GM12878 (cell line): Measurements from ENCODE around the gene CCT6B. TPM values are rescaled to one million over a fixed set of nuclear protein-coding genes. Genes with fewer than 3 reads are reported as not detected.

ENCODE experiments used
- ATAC-seq: fragments of 200-7000 bp; cut with Tn5 transposase; 3 replicates; pipeline ENCODE4 v1.9.1; 2020; ENCODE audit warnings: mild to moderate bottlenecking, moderate library complexity
- BruUV-seq: library from RNA; stranded (reverse); fragments of 400-500 nt; replicated peaks from 2 replicates; lab custom pipeline; 2021; lab: Mats Ljungman, UMichigan
- CTCF ChIA-PET: fragments of 300-600 bp; sonication (Branson Sonifier 250); formaldehyde crosslinking; extraction: SDS; loops from one replicate; lab custom pipeline; 2021; ENCODE audit warnings: inconsistent platforms; lab: Yijun Ruan, JAX
- POLR2A ChIA-PET: fragments of 350-600 bp; formaldehyde crosslinking; extraction: SDS; loops from one replicate; lab custom pipeline; 2021; ENCODE audit warnings: inconsistent platforms; lab: Charles Lee
- RAD21 ChIA-PET: fragments of 300-600 bp; sonication (Branson Sonifier 250); formaldehyde crosslinking; loops from one replicate; lab custom pipeline; 2023; ENCODE audit warnings: antibody characterized with exemption; ENCODE audit not compliant: unreplicated experiment; lab: Charles Lee
- SMC1A ChIA-PET: fragments of 300-600 bp; sonication (Branson Sonifier 250); formaldehyde crosslinking; loops from one replicate; lab custom pipeline; 2023; ENCODE audit not compliant: unreplicated experiment, uncharacterized antibody; lab: Charles Lee
- DNase-seq: peaks from one replicate; pipeline ENCODE4 v3.0.0-alpha.2; 2011; ENCODE audit warnings: low read depth, low spot score
- FAIRE-seq: peaks from 3 replicates; lab custom pipeline; 2011; peaks lifted over from hg19 to GRCh38; lab: Jason Lieb, UNC
- H2AFZ ChIP-seq: 2 replicates; pipeline ENCODE4 v1.6.0; 2011; ENCODE audit warnings: low read depth, low read length, control low read depth; ENCODE audit not compliant: control insufficient read depth
- H3K27ac ChIP-seq: 2 replicates; pipeline ENCODE4 v1.5.1; 2011; ENCODE audit warnings: control low read depth; ENCODE audit not compliant: control insufficient read depth, insufficient read depth
- H3K27me3 ChIP-seq, 2 experiments: replicated peaks in 1 of 2; 2 replicates each; pipeline versions ENCODE4 v1.6.0 to v1.6.1; 2011; ENCODE audit warnings: low read length in 1 of 2; ENCODE audit not compliant: control insufficient read depth in 2 of 2, insufficient read depth in 2 of 2
- H3K36me3 ChIP-seq, 2 experiments: 2 replicates each; pipeline ENCODE4 v1.5.1; 2011; ENCODE audit warnings: low read length in 1 of 2; ENCODE audit not compliant: control insufficient read depth in 2 of 2, insufficient read depth in 2 of 2
- H3K4me1 ChIP-seq: 2 replicates; pipeline ENCODE4 v1.6.1; 2011; ENCODE audit warnings: mild to moderate bottlenecking, low read length, moderate library complexity, mixed read lengths; ENCODE audit not compliant: control insufficient read depth, insufficient read depth
- H3K4me2 ChIP-seq: 2 replicates; pipeline ENCODE4 v1.6.0; 2011; ENCODE audit warnings: control low read depth; ENCODE audit not compliant: control insufficient read depth, insufficient read depth
- H3K4me3 ChIP-seq: fragments of 200-600 bp; sonication (generic); 2 replicates; pipeline ENCODE4 v1.5.1; 2016
- H3K79me2 ChIP-seq: 2 replicates; pipeline ENCODE4 v1.6.0; 2011; ENCODE audit warnings: low read length; ENCODE audit not compliant: control insufficient read depth, insufficient read depth
- H3K9ac ChIP-seq: 2 replicates; pipeline ENCODE4 v1.8.0; 2011; ENCODE audit warnings: low read length, control low read depth, mixed read lengths; ENCODE audit not compliant: control insufficient read depth, insufficient read depth
- H3K9me3 ChIP-seq: replicated peaks from 3 replicates; pipeline ENCODE4 v1.5.1; 2011; ENCODE audit warnings: mild to moderate bottlenecking, low read length; ENCODE audit not compliant: control insufficient read depth, insufficient read depth
- H4K20me1 ChIP-seq: 2 replicates; pipeline ENCODE4 v1.6.0; 2011; ENCODE audit not compliant: control insufficient read depth, insufficient read depth
- FOS ChIP-seq: IDR thresholded peaks from 3 replicates; pipeline ENCODE4 v1.6.1; 2011; ENCODE audit warnings: borderline replicate concordance; ENCODE audit not compliant: insufficient read length; ENCODE audit errors: extremely low read depth
- IRF4 ChIP-seq: IDR thresholded peaks from 2 replicates; pipeline ENCODE4 v1.6.1; 2011; ENCODE audit warnings: low read depth, low read length
- NR2C1 ChIP-seq: fragments of 450-650 bp; IDR thresholded peaks from 2 replicates; pipeline ENCODE4 v1.6.1; 2017; ENCODE audit warnings: antibody characterized with exemption, mild to moderate bottlenecking, moderate library complexity
- TAF1 ChIP-seq: IDR thresholded peaks from 2 replicates; pipeline ENCODE4 v1.6.1; 2011; ENCODE audit warnings: mild to moderate bottlenecking, low read depth, low read length, borderline replicate concordance
- TCF7 ChIP-seq: IDR thresholded peaks from 2 replicates; pipeline ENCODE4 v1.6.1; 2014; ENCODE audit warnings: antibody characterized with exemption, borderline replicate concordance
- WGBS: methylation state at CpG from one replicate; pipeline ENCODE4 v1.1.6; 2016; ENCODE audit warnings: low lambda C conversion rate; ENCODE audit not compliant: insufficient replicate concordance, insufficient coverage; ENCODE audit errors: missing lambda C conversion rate; 5-methylcytosine and 5-hydroxymethylcytosine counted together
- in situ Hi-C: fragments of 300-500 bp; cut with MboI; formaldehyde crosslinking; loops from 9 replicates; pipeline ENCODE4 v1.14.3; 2018; ENCODE audit warnings: mixed read lengths
- intact Hi-C: fragments of 100-400 bp; cut with micrococcal nuclease; formaldehyde crosslinking; loops from one replicate; pipeline ENCODE4 v1.14.2; 2022; ENCODE audit not compliant: unreplicated experiment
- polyA plus RNA-seq, 11 experiments: library from polyadenylated mRNA; depleted of rRNA in 4 of 11; unstranded in 6 of 11; stranded (reverse) in 5 of 11; fragments of >200 nt; fragmentation: Nextera tagmentation in 4 of 11; fragmentation: Illumina TruSeq in 1 of 11; extraction: Ambion mirVana in 4 of 11; extraction: Trizol in 1 of 11; gene quantifications; 1 replicate in 1 of 11; 2 replicates in 10 of 11; pipeline versions ENCODE4 v1.2.1 to v1.2.3, GENCODE V29; 2011 to 2016; ENCODE audit warnings: inconsistent platforms in 2 of 11, missing spikeins in 2 of 11, low read depth in 1 of 11
- total RNA-seq, 4 experiments: library from RNA; depleted of rRNA in 3 of 4; stranded (reverse); fragments of >200 nt in 3 of 4; fragmentation: Illumina TruSeq in 1 of 4; extraction: Trizol in 1 of 4; gene quantifications; 2 replicates each; pipeline versions ENCODE4 v1.2.1 to v1.2.3, GENCODE V29; 2013 to 2021
- TF ChIP-seq, protein P1 (sequence below): fragments of 450-650 bp; formaldehyde crosslinking; IDR thresholded peaks from 2 replicates; pipeline ENCODE4 v1.4.0; 2022; ENCODE audit warnings: mild to moderate bottlenecking, moderate library complexity
- TF ChIP-seq, protein P2 (sequence below), 3 experiments: IDR thresholded peaks in 2 of 3; conservative IDR thresholded peaks in 1 of 3; 2 replicates each; pipeline ENCODE4 v1.5.1; 2011; ENCODE audit warnings: low read depth in 3 of 3, low read length in 3 of 3, mild to moderate bottlenecking in 3 of 3, control low read depth in 2 of 3, moderate library complexity in 2 of 3, inconsistent platforms in 1 of 3, mixed read lengths in 1 of 3; ENCODE audit not compliant: control insufficient read depth in 2 of 3, insufficient read depth in 1 of 3; ENCODE audit errors: extremely low read depth in 1 of 3
- TF ChIP-seq, protein P3 (sequence below): fragments of 450-650 bp; IDR thresholded peaks from 2 replicates; pipeline ENCODE4 v1.6.1; 2016; ENCODE audit warnings: mild to moderate bottlenecking, moderate library complexity, borderline replicate concordance
- TF ChIP-seq, protein P4 (sequence below): IDR thresholded peaks from 2 replicates; pipeline ENCODE4 v1.6.1; 2011; ENCODE audit warnings: mild to moderate bottlenecking, low read depth, low read length, moderate library complexity; ENCODE audit not compliant: insufficient replicate concordance

CCT6B gene
- total and polyA plus RNA-seq, 10 of the 15 experiments (the other 5 are each of a cell fraction or from before 2014, with no cell fraction given), result 1.6 to 6.1 (median 2.6) TPM

DNA sequence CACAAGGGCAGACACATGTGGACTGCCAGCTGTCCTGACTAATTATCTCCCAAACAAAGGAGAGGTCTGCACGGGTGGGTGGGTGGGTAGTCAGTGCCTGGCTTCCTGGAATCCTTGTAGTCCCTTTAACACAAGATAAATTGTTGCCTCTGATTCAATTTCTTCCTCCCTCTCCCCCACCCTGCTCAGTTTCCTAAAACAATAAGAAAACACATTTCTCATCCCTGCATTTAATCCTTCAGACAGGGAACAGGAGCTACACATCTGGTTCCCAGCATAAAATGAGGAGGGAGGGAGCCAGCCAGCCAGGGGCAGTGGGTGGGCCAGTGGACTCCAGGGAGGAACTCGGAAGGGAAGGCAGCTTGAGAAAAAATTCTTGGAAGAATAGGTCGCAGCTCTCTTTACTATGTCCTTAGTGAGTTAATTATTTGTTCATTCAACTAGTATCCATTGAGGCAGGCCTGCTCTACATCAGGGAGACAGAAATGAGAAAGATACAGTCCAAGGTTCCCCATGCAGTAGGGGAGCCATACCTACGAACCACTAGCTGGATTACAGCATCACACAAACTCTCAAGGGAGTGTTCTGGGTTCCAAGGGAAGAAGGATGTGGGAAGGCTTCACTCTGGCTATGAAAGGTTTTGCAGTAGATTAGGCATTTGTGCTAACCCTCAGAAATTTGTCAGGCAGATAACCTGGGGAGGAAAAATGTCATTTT is 58.3 kb downstream of the CCT6B start:
- Histone ChIP-seq H3K4me1 (no peaks in the 10 kb centered on the region), H4K20me1 (no peaks in the 10 kb centered on the region), H3K9ac (no peak overlapping the region), H3K4me3 (no peak overlapping the region), H2AFZ (no peak overlapping the region), H3K79me2 (no peaks in the 10 kb centered on the region), H3K36me3 (no peaks in the 10 kb centered on the region), H3K27ac (no peak overlapping the region), H3K9me3 (no peaks in the 10 kb centered on the region), H3K27me3 (peaks cover 0 to 3% of the 10 kb centered on the region in 2 experiments; a peak in 2 of 4 replicates), H3K4me2 (no peak overlapping the region)
- CTCF ChIA-PET, result no interaction called here
- no peak for FAIRE-seq
- DNase-seq, result no peak
- no TSS peak for BruUV-seq
- POLR2A ChIA-PET, result no interaction called here
- ATAC-seq, result no peak
- in situ Hi-C loops, result no loop called here
- SMC1A ChIA-PET, result no interaction called here
- intact Hi-C loops, result no loop called here
- TF ChIP-seq, protein P1, sequence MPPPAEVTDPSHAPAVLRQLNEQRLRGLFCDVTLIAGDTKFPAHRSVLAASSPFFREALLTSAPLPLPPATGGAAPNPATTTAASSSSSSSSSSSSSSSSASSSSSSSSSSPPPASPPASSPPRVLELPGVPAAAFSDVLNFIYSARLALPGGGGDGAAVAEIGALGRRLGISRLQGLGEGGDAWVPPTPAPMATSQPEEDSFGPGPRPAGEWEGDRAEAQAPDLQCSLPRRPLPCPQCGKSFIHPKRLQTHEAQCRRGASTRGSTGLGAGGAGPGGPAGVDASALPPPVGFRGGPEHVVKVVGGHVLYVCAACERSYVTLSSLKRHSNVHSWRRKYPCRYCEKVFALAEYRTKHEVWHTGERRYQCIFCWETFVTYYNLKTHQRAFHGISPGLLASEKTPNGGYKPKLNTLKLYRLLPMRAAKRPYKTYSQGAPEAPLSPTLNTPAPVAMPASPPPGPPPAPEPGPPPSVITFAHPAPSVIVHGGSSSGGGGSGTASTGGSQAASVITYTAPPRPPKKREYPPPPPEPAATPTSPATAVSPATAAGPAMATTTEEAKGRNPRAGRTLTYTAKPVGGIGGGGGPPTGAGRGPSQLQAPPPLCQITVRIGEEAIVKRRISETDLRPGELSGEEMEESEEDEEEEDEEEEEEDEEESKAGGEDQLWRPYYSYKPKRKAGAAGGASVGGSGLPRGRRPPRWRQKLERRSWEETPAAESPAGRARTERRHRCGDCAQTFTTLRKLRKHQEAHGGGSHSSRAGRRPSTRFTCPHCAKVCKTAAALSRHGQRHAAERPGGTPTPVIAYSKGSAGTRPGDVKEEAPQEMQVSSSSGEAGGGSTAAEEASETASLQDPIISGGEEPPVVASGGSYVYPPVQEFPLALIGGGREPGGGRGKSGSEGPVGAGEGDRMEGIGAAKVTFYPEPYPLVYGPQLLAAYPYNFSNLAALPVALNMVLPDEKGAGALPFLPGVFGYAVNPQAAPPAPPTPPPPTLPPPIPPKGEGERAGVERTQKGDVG, result no peak
- TF ChIP-seq FOS (no peak), NR2C1 (no peak), TCF7 (no peak), TAF1 (no peak), IRF4 (no peak)
- TF ChIP-seq, protein P2, sequence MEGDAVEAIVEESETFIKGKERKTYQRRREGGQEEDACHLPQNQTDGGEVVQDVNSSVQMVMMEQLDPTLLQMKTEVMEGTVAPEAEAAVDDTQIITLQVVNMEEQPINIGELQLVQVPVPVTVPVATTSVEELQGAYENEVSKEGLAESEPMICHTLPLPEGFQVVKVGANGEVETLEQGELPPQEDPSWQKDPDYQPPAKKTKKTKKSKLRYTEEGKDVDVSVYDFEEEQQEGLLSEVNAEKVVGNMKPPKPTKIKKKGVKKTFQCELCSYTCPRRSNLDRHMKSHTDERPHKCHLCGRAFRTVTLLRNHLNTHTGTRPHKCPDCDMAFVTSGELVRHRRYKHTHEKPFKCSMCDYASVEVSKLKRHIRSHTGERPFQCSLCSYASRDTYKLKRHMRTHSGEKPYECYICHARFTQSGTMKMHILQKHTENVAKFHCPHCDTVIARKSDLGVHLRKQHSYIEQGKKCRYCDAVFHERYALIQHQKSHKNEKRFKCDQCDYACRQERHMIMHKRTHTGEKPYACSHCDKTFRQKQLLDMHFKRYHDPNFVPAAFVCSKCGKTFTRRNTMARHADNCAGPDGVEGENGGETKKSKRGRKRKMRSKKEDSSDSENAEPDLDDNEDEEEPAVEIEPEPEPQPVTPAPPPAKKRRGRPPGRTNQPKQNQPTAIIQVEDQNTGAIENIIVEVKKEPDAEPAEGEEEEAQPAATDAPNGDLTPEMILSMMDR (IDR thresholded peaks at IDR 0.05 in 2 of 3, conservative IDR thresholded peaks at IDR 0.05 in 1 of 3; ENCODE audit: control insufficient read depth in 2 of 3, extremely low read depth in 1 of 3, insufficient read depth in 1 of 3, low read depth in 3 of 3, low read length in 3 of 3), result no peak
- TF ChIP-seq, protein P3, sequence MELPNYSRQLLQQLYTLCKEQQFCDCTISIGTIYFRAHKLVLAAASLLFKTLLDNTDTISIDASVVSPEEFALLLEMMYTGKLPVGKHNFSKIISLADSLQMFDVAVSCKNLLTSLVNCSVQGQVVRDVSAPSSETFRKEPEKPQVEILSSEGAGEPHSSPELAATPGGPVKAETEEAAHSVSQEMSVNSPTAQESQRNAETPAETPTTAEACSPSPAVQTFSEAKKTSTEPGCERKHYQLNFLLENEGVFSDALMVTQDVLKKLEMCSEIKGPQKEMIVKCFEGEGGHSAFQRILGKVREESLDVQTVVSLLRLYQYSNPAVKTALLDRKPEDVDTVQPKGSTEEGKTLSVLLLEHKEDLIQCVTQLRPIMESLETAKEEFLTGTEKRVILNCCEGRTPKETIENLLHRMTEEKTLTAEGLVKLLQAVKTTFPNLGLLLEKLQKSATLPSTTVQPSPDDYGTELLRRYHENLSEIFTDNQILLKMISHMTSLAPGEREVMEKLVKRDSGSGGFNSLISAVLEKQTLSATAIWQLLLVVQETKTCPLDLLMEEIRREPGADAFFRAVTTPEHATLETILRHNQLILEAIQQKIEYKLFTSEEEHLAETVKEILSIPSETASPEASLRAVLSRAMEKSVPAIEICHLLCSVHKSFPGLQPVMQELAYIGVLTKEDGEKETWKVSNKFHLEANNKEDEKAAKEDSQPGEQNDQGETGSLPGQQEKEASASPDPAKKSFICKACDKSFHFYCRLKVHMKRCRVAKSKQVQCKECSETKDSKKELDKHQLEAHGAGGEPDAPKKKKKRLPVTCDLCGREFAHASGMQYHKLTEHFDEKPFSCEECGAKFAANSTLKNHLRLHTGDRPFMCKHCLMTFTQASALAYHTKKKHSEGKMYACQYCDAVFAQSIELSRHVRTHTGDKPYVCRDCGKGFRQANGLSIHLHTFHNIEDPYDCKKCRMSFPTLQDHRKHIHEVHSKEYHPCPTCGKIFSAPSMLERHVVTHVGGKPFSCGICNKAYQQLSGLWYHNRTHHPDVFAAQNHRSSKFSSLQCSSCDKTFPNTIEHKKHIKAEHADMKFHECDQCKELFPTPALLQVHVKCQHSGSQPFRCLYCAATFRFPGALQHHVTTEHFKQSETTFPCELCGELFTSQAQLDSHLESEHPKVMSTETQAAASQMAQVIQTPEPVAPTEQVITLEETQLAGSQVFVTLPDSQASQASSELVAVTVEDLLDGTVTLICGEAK, result no peak
- TF ChIP-seq, protein P4, sequence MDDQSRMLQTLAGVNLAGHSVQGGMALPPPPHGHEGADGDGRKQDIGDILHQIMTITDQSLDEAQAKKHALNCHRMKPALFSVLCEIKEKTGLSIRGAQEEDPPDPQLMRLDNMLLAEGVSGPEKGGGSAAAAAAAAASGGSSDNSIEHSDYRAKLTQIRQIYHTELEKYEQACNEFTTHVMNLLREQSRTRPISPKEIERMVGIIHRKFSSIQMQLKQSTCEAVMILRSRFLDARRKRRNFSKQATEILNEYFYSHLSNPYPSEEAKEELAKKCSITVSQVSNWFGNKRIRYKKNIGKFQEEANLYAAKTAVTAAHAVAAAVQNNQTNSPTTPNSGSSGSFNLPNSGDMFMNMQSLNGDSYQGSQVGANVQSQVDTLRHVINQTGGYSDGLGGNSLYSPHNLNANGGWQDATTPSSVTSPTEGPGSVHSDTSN, result no peak
- RAD21 ChIA-PET, result no interaction called here
- 18% methylated on average over 4 of the region's 4 CpGs for WGBS
